GM18519 (cell line): ENCODE measurements around the gene MUC22.

Source experiments
- ATAC-seq: cut with Tn5 transposase; IDR thresholded peaks from one replicate; pipeline ENCODE4 v1.9.1; 2021; ENCODE audit warnings: mild to moderate bottlenecking, moderate library complexity; ENCODE audit not compliant: unreplicated experiment, low FRiP score

MUC22 gene

DNA sequence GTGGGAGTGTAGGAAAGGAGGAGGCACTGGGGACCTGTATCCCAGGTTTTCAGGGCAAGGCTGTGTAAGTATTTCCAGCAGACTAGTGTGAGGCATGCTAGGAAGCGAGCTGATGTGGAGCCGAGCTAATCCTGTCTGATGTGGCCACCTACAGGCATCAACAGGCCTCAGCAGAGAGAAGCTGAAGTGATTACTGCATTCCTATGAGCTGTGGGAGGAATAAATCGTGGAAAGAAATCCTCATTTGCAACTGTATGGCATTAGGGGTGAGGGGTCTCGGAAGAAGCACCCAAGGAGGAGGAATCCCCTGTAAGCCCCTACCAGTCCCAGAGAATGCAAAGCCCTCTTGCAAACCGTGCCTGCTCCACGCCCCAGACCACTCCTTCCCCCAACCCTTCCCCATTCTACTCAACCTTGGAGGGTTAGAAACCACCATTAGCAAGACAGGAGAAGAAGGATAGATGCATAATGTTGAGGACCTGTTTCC, 60.5 kb downstream of the MUC22 start:
- no peak for ATAC-seq

- ATAC-seq = no peak
Measured at GRCh38 chr6:31074401-31074800, 64.1 kb downstream of the MUC22 start.

DNA sequence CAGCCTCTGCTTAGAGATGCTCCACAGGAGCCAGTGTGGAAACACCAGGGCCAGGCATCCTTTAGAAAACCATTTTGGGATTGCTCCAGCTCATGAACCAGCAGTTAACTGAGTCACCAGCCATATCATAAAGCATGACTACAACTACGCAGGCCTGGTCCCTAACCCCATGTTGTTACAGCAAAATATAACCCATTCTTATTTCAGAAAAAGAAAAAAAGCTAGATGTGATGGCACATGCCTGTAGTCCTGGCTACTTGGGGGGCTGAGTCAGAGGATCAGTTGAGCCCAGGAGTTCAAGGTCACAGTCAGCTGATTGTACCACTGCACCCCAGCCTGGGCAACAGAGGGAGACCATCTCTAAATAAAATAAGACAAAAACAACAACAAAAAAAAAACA, 65.3 kb downstream of the MUC22 start:
- ATAC-seq = no peak

- ATAC-seq = no peak
Measured at GRCh38 chr6:31076611-31077010, 66.3 kb downstream of the MUC22 start.

DNA sequence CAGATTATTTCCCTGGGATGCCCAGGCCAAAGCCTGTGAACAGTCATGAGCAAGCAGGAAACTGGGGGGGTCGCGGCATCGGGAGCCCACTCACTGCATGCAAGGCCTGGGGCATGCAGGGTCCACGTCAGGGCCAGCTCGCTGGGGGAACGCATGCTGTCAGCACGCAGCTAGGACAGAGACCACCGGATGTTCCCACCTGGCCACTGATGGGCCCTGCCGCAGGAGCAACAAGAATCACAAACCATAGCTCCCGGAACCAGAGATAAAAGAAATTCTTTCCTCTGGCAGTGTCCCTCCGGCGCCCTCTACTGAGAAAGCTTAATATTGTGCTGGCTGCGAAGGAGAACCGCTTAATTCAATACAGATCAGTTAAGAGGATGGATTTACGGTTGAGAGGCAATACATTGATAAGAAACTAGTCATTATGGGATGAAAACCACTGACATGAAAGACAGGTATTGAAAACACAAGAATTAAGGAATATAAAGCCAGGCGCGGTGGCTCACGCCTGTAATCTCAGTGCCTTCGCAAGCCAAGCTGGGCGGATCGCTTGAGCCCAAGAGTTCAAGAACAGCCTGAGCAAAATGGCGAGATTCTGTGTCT, 69.5 kb downstream of the MUC22 start:
- no peak for ATAC-seq

DNA sequence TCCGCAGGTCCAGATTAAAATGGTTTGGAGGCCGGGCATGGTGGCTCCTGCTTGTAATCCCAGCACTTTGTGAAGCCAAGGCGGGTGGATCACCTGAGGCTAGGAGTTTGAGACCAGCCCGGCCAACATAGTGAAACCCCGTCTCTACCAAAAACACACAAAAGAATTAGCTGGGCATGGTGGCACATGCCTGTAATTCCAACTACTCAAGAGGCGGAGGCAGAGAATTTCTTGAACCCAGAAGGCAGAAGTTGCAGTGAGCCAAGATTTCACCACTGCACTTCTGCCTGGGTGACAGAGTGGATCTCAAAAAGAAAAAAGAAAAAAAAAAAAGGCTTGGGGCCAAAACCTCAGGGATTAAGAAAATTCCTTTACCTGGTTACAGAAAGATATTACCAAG, 71.6 kb downstream of the MUC22 start:
- no peak for ATAC-seq

GRCh38 chr6:31083742-31084354, 73.6 kb downstream of the MUC22 start:
- no peak for ATAC-seq
